Neural progenitor cell (in vitro differentiated cells): ENCODE results near the gene HUNK. TPM values are rescaled to one million over a fixed set of nuclear protein-coding genes. Genes with fewer than 3 reads are reported as not detected.

Experiments used
- DNase-seq: peaks from one replicate; pipeline ENCODE4 v3.0.0-alpha.2; 2016; ENCODE audit warnings: low spot score
- H2AFZ ChIP-seq: fragments of 200-600 bp; sonication (generic); replicated peaks from 2 replicates; pipeline ENCODE4 v1.6.1; 2016; ENCODE audit warnings: antibody characterized with exemption
- H3F3A ChIP-seq: fragments of 200-600 bp; sonication (generic); 2 replicates; pipeline ENCODE4 v1.6.1; 2016; ENCODE audit warnings: antibody characterized with exemption, low read depth
- H3K27ac ChIP-seq: fragments of 200-600 bp; sonication (generic); 2 replicates; pipeline ENCODE4 v1.5.1; 2016; ENCODE audit warnings: mild to moderate bottlenecking
- H3K27me3 ChIP-seq: fragments of 200-600 bp; sonication (generic); 2 replicates; pipeline ENCODE4 v1.6.1; 2016; ENCODE audit warnings: mild to moderate bottlenecking, moderate library complexity
- H3K36me3 ChIP-seq: fragments of 200-600 bp; sonication (generic); 2 replicates; pipeline ENCODE4 v1.5.1; 2016
- H3K4me1 ChIP-seq: fragments of 200-600 bp; sonication (generic); 2 replicates; pipeline ENCODE4 v1.6.1; 2016; ENCODE audit warnings: mixed run types
- H3K4me2 ChIP-seq: fragments of 200-600 bp; sonication (generic); 2 replicates; pipeline ENCODE4 v1.6.1; 2016
- H3K4me3 ChIP-seq: fragments of 200-600 bp; sonication (generic); 2 replicates; pipeline ENCODE4 v1.5.1; 2016
- H3K79me2 ChIP-seq: fragments of 200-600 bp; sonication (generic); 2 replicates; pipeline ENCODE4 v1.6.1; 2016; ENCODE audit warnings: low read depth
- H3K9ac ChIP-seq: fragments of 200-600 bp; sonication (generic); 2 replicates; pipeline ENCODE4 v1.6.1; 2016
- H3K9me3 ChIP-seq: fragments of 200-600 bp; sonication (generic); 2 replicates; pipeline ENCODE4 v1.5.1; 2016; ENCODE audit warnings: low read depth
- H4K20me1 ChIP-seq: fragments of 200-600 bp; sonication (generic); 2 replicates; pipeline ENCODE4 v1.6.1; 2016; ENCODE audit warnings: low read depth
- H3K27ac Mint-ChIP-seq: 3 replicates; pipeline ENCODE4 v1.8.0; 2021; ENCODE audit warnings: mixed read lengths
- H3K27me3 Mint-ChIP-seq: 2 replicates; pipeline ENCODE4 v1.8.0; 2022; ENCODE audit warnings: low read depth, mild to moderate bottlenecking, inconsistent platforms, moderate library complexity, mixed read lengths; ENCODE audit not compliant: insufficient read depth
- H3K36me3 Mint-ChIP-seq: 3 replicates; pipeline ENCODE4 v1.8.0; 2021; ENCODE audit warnings: mixed read lengths
- H3K4me1 Mint-ChIP-seq: 3 replicates; pipeline ENCODE4 v1.8.0; 2021; ENCODE audit warnings: mixed read lengths
- H3K4me3 Mint-ChIP-seq: 3 replicates; pipeline ENCODE4 v1.8.0; 2021; ENCODE audit warnings: mild to moderate bottlenecking, moderate library complexity, mixed read lengths
- H3K9me3 Mint-ChIP-seq: 3 replicates; pipeline ENCODE4 v1.8.0; 2020; ENCODE audit warnings: mixed read lengths
- CTCF ChIP-seq: fragments of 200-600 bp; sonication (generic); IDR thresholded peaks from 2 replicates; pipeline ENCODE4 v1.5.1; 2017; ENCODE audit warnings: antibody characterized with exemption, mild to moderate bottlenecking
- EZH2 ChIP-seq: fragments of 200-600 bp; sonication (generic); IDR thresholded peaks from 2 replicates; pipeline ENCODE4 v1.6.1; 2017; ENCODE audit warnings: antibody characterized with exemption, mild to moderate bottlenecking, moderate library complexity
- EZH2phosphoT487 ChIP-seq: fragments of 200-600 bp; sonication (generic); IDR thresholded peaks from 2 replicates; pipeline ENCODE4 v1.6.1; 2017; ENCODE audit warnings: antibody characterized with exemption
- total RNA-seq: library from RNA; depleted of rRNA; stranded (reverse); fragments of >200 nt; gene quantifications from 2 replicates; pipeline ENCODE4 v1.2.3, GENCODE V29; 2015; ENCODE audit warnings: low replicate concordance

The HUNK gene
- total RNA-seq, 1 donor from 2014 or later, result 4.7 TPM

DNA sequence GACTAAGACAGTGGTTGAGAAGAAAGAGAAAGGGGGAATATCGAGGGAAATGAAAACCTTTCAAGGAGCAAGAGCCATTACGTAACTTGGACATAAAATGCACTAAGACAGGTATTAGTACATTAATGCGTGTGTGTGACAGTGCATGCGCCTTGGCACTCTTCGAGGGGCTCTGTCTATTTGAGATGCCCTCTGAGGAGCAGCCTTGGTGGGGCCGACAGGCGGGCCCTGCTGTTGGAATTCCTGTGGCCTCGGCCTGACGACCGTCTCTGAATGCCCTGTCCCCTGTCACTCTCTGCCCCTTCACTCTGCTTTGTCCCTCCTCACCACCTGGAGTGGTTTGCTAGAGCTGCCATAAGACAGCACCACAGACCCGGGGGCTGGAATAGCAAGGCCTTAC is 12.3 kb downstream of the HUNK start:
- H3K27ac ChIP-seq, result no peak overlapping the region
- TF ChIP-seq EZH2 (no peak), EZH2phosphoT487 (no peak), CTCF (no peak)
- H3K79me2 ChIP-seq, result peaks cover 27% of the 10 kb centered on the region
- H3K36me3 Mint-ChIP-seq, result peaks cover 35% of the 10 kb centered on the region
- H3K4me1 Mint-ChIP-seq, result peaks cover 21% of the 10 kb centered on the region
- no peak overlapping the region for H3K4me3 ChIP-seq
- no peak overlapping the region for H3K4me3 Mint-ChIP-seq
- no peak overlapping the region for H3K4me2 ChIP-seq
- peaks cover 14% of the 10 kb centered on the region for H4K20me1 ChIP-seq
- H3K27me3 ChIP-seq, result no peaks in the 10 kb centered on the region
- DNase-seq, result no peak
- no peak overlapping the region for H2AFZ ChIP-seq
- H3F3A ChIP-seq, result peaks cover 4% of the 10 kb centered on the region
- H3K9me3 Mint-ChIP-seq, result peaks cover 10% of the 10 kb centered on the region
- no peaks in the 10 kb centered on the region for H3K9me3 ChIP-seq
- peaks cover 6% of the 10 kb centered on the region for H3K27me3 Mint-ChIP-seq
- no peak overlapping the region for H3K27ac Mint-ChIP-seq
- H3K4me1 ChIP-seq, result peaks cover 16% of the 10 kb centered on the region
- H3K36me3 ChIP-seq, result no peaks in the 10 kb centered on the region
- H3K9ac ChIP-seq, result no peak overlapping the region

- H2AFZ ChIP-seq, result no peak overlapping the region
- peaks cover 29% of the 10 kb centered on the region for H3K79me2 ChIP-seq
- Mint-ChIP-seq H3K4me1 (peaks cover 12% of the 10 kb centered on the region), H3K4me3 (no peak overlapping the region), H3K36me3 (peaks cover 29% of the 10 kb centered on the region), H3K27ac (no peak overlapping the region), H3K9me3 (peaks cover 8% of the 10 kb centered on the region), H3K27me3 (peaks cover 4% of the 10 kb centered on the region)
- no peaks in the 10 kb centered on the region for H4K20me1 ChIP-seq
- H3F3A ChIP-seq, result no peaks in the 10 kb centered on the region
- no peak for DNase-seq
- H3K9ac ChIP-seq, result no peak overlapping the region
- no peaks in the 10 kb centered on the region for H3K36me3 ChIP-seq
- H3K27me3 ChIP-seq, result no peaks in the 10 kb centered on the region
- H3K4me1 ChIP-seq, result peaks cover 7% of the 10 kb centered on the region
- no peaks in the 10 kb centered on the region for H3K9me3 ChIP-seq
- no peak overlapping the region for H3K27ac ChIP-seq
- no peak for TF ChIP-seq EZH2phosphoT487
- TF ChIP-seq CTCF, result no peak
- no peak for TF ChIP-seq EZH2
- H3K4me2 ChIP-seq, result no peak overlapping the region
- H3K4me3 ChIP-seq, result no peak overlapping the region
Observed at GRCh38 chr21:31886915-31887314, 14.1 kb downstream of the HUNK start.

DNA sequence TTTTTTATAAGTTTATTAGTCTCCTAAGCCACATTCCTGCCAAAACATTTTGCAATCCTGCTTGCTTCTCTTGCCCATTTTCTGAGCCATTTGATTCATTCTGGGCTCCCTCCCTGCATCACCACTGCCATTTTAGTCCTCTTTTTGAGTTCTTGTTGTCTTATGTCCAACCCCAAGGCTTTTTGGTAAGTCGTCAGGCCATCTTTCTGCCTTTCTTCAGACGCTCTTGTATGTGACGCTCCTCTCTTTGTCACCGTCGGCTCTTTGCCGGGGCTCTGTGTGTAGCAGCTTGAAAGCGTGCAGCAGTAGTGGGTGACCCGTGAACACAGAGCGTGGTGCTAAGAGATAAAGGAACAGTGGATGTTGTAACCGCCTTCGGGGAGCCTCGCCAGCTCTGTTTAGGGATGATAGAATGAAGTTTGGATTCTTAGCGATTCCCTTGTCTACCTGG is 14.6 kb downstream of the HUNK start:
- Mint-ChIP-seq H3K27me3 (peaks cover 4% of the 10 kb centered on the region), H3K4me1 (peaks cover 12% of the 10 kb centered on the region), H3K27ac (no peak overlapping the region), H3K9me3 (peaks cover 7% of the 10 kb centered on the region), H3K4me3 (no peak overlapping the region), H3K36me3 (peaks cover 25% of the 10 kb centered on the region)
- H3K9ac ChIP-seq, result no peak overlapping the region
- TF ChIP-seq CTCF (no peak), EZH2 (no peak), EZH2phosphoT487 (no peak)
- no peak overlapping the region for H3K4me3 ChIP-seq
- H3K4me1 ChIP-seq, result peaks cover 7% of the 10 kb centered on the region
- no peak overlapping the region for H3K4me2 ChIP-seq
- peaks cover 28% of the 10 kb centered on the region for H3K79me2 ChIP-seq
- H2AFZ ChIP-seq, result no peak overlapping the region
- H3F3A ChIP-seq, result no peaks in the 10 kb centered on the region
- H4K20me1 ChIP-seq, result peaks cover under 1% of the 10 kb centered on the region
- no peak for DNase-seq
- no peaks in the 10 kb centered on the region for H3K36me3 ChIP-seq
- H3K9me3 ChIP-seq, result no peaks in the 10 kb centered on the region
- H3K27me3 ChIP-seq, result no peaks in the 10 kb centered on the region
- H3K27ac ChIP-seq, result no peak overlapping the region
